ENCODE data around the gene NADK. TPM values are rescaled to one million over a fixed set of nuclear protein-coding genes. Genes with fewer than 3 reads are reported as not detected.

NADK gene
- total and polyA plus RNA-seq, 2 of the 13 experiments (the other 11 are each of a cell fraction or from before 2014, with no cell fraction given): 56.6 to 60.1 TPM

GRCh38 chr1:1804301-1804700, 26.0 kb upstream of the NADK start:
- Histone ChIP-seq H3K27ac (ENCODE audit: extremely low read length, insufficient read depth, low read length) (no peak overlapping the region), H3K9ac (ENCODE audit: insufficient read depth, low read depth, low read length) (no peak overlapping the region), H4K20me1 (ENCODE audit: insufficient read depth, low read length) (no peaks in the 10 kb centered on the region), H3K4me3 (replicated peaks in 1 of 3; ENCODE audit: insufficient read depth in 1 of 3, low read depth in 2 of 3, low read length in 3 of 3) (no peak overlapping the region), H3K4me1 (ENCODE audit: insufficient read depth, low read length) (no peaks in the 10 kb centered on the region), H3K9me3 (ENCODE audit: low read length) (no peaks in the 10 kb centered on the region), H2AFZ (ENCODE audit: low read length) (no peak overlapping the region), H3K4me2 (ENCODE audit: low read depth, low read length) (no peak overlapping the region), H3K36me3 (replicated peaks in 1 of 2; ENCODE audit: control insufficient read depth in 1 of 2, insufficient read depth in 2 of 2, low read length in 2 of 2) (peaks cover 21 to 58% of the 10 kb centered on the region in 2 experiments), H3K27me3 (ENCODE audit: control insufficient read depth in 1 of 2, insufficient read depth in 2 of 2, low read length in 2 of 2) (no peaks in the 10 kb centered on the region), H3K79me2 (ENCODE audit: insufficient read depth, low read length) (peaks cover 9% of the 10 kb centered on the region)
- FAIRE-seq: no peak
- TF ChIP-seq, protein P1, sequence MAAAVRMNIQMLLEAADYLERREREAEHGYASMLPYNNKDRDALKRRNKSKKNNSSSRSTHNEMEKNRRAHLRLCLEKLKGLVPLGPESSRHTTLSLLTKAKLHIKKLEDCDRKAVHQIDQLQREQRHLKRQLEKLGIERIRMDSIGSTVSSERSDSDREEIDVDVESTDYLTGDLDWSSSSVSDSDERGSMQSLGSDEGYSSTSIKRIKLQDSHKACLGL (CRISPR knock-in tag; IDR thresholded peaks at IDR 0.05): no peak
- TF ChIP-seq NFKB2 (CRISPR knock-in tag; IDR thresholded peaks at IDR 0.05; ENCODE audit: borderline replicate concordance) (no peak), HCFC1 (IDR thresholded peaks at IDR 0.05; ENCODE audit: low read depth, low read length) (no peak), U2AF2 (IDR thresholded peaks at IDR 0.05; ENCODE audit: low read depth, low read length) (no peak), TRAFD1 (CRISPR knock-in tag; IDR thresholded peaks at IDR 0.05; ENCODE audit: borderline replicate concordance) (no peak), KDM2A (CRISPR knock-in tag; IDR thresholded peaks at IDR 0.05; ENCODE audit: borderline replicate concordance, low read depth) (no peak), ZNF740 (CRISPR knock-in tag; IDR thresholded peaks at IDR 0.05) (no peak), MAFK (conservative IDR thresholded peaks at IDR 0.05 in 1 of 2, IDR thresholded peaks at IDR 0.05 in 1 of 2; ENCODE audit: low read length in 2 of 2) (no peak), HMGXB4 (CRISPR knock-in tag; IDR thresholded peaks at IDR 0.05; ENCODE audit: borderline replicate concordance in 1 of 2, low read depth in 1 of 2) (no peak), E2F1 (CRISPR knock-in tag; IDR thresholded peaks at IDR 0.05) (no peak), ZKSCAN1 (IDR thresholded peaks at IDR 0.05; ENCODE audit: low read length) (no peak), JUND (CRISPR knock-in tag; IDR thresholded peaks at IDR 0.05) (no peak)
- in situ Hi-C loops (cut with HindIII; ENCODE audit: extremely low pct_ligation_motif_present, low pct_unique_long_range_greater_than_20kb) (no loop called here), intact Hi-C loops (cut with micrococcal nuclease; ENCODE audit: unreplicated experiment) (no loop called here)
- WGBS (ENCODE audit: low lambda C conversion rate): over 99% methylated on average over 8 of the region's 8 CpGs
- ChIA-PET CTCF (ENCODE audit: low intra/inter-chr PET ratio, low total read pairs) (no interaction called here), POLR2A (no interaction called here)
- BruUV-seq (replicated peaks): no TSS peak
- no peak for DNase-seq (ENCODE audit: low spot score)
- ATAC-seq: no peak

All from HepG2 (cell line).